Measurements from ENCODE around the gene WDR3. TPM values are rescaled to one million over a fixed set of nuclear protein-coding genes. Genes with fewer than 3 reads are reported as not detected.

Gene WDR3
- polyA plus RNA-seq, 3 donors: 4.3 to 13.0 (median 8.0) TPM

DNA sequence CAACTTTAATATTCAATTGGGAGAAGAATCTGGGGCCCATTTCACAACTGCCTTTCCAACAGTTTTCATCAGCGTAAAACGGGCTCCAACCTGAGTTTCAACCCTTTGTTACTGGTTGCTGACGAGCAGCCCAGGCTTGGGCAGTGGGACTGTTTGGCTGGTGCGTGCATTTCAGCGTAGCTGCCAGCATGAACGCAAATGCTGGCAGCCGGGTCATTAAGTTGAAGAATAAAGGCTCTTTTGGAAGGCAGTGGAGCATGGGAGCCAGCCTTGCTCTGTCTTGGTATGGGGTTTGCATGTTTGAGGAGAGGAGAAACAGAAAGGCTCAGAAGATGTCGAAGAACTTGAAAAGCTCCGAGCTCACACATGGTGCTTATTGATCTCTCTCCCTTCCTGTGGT lies 40.7 kb downstream of the WDR3 start:
- H3K4me1 Mint-ChIP-seq: peaks cover 13% of the 10 kb centered on the region
- no peak overlapping the region for H3K27ac ChIP-seq (ENCODE audit: low read depth in 1 of 2, low read length in 2 of 2)
- peak overlapping the region in 1 of 7 donors; percentile 74 for H3K27ac Mint-ChIP-seq
- H3K4me3 Mint-ChIP-seq: no peak overlapping the region
- H3K36me3 Mint-ChIP-seq: peaks cover 0 to 2% of the 10 kb centered on the region in 2 donors
- no peak overlapping the region for H2AFZ ChIP-seq (ENCODE audit: insufficient read depth, low read depth, low read length, poor library complexity, severe bottlenecking)
- H3K27me3 Mint-ChIP-seq (ENCODE audit: low read depth in 3 of 3): peaks cover 1 to 8% (median 4%) of the 10 kb centered on the region in 3 donors
- H3K9ac ChIP-seq (ENCODE audit: insufficient read depth, low read length, poor library complexity, severe bottlenecking): no peak overlapping the region
- H3K4me3 ChIP-seq (replicated peaks in 1 of 3; ENCODE audit: low read depth in 2 of 3, low read length in 3 of 3): no peak overlapping the region
- H4K20me1 ChIP-seq (ENCODE audit: insufficient read depth, low read length): no peaks in the 10 kb centered on the region
- 96% methylated on average over 7 of the region's 9 CpGs for WGBS (ENCODE audit: insufficient coverage)
- TF ChIP-seq, protein P1, sequence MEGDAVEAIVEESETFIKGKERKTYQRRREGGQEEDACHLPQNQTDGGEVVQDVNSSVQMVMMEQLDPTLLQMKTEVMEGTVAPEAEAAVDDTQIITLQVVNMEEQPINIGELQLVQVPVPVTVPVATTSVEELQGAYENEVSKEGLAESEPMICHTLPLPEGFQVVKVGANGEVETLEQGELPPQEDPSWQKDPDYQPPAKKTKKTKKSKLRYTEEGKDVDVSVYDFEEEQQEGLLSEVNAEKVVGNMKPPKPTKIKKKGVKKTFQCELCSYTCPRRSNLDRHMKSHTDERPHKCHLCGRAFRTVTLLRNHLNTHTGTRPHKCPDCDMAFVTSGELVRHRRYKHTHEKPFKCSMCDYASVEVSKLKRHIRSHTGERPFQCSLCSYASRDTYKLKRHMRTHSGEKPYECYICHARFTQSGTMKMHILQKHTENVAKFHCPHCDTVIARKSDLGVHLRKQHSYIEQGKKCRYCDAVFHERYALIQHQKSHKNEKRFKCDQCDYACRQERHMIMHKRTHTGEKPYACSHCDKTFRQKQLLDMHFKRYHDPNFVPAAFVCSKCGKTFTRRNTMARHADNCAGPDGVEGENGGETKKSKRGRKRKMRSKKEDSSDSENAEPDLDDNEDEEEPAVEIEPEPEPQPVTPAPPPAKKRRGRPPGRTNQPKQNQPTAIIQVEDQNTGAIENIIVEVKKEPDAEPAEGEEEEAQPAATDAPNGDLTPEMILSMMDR (IDR thresholded peaks at IDR 0.05): no peak
- no peaks in the 10 kb centered on the region for H3K36me3 ChIP-seq (replicated peaks in 1 of 2; ENCODE audit: control insufficient read depth in 1 of 2, insufficient read depth in 2 of 2, low read length in 2 of 2)
- H3K9me3 Mint-ChIP-seq: peaks cover 0 to 2% (median 0%) of the 10 kb centered on the region in 7 donors
- H3K27me3 ChIP-seq (ENCODE audit: control insufficient read depth in 2 of 2, insufficient read depth in 2 of 2, low read length in 2 of 2): no peaks in the 10 kb centered on the region
- no peak for DNase-seq
- H3K79me2 ChIP-seq (ENCODE audit: insufficient read depth, low read length): no peaks in the 10 kb centered on the region
- H3K4me1 ChIP-seq (ENCODE audit: control insufficient read depth in 1 of 2, insufficient read depth in 2 of 2, low read length in 2 of 2): peaks cover 0 to 5% of the 10 kb centered on the region in 2 donors
- no peaks in the 10 kb centered on the region for H3K9me3 ChIP-seq (replicated peaks in 1 of 2; ENCODE audit: control insufficient read depth in 1 of 2, insufficient read depth in 1 of 2, low read length in 2 of 2)
- H3K4me2 ChIP-seq (replicated peaks; ENCODE audit: extremely low read depth, low read length, poor library complexity, severe bottlenecking): no peak overlapping the region
- intact Hi-C loops (cut with micrococcal nuclease): no loop called here

DNA sequence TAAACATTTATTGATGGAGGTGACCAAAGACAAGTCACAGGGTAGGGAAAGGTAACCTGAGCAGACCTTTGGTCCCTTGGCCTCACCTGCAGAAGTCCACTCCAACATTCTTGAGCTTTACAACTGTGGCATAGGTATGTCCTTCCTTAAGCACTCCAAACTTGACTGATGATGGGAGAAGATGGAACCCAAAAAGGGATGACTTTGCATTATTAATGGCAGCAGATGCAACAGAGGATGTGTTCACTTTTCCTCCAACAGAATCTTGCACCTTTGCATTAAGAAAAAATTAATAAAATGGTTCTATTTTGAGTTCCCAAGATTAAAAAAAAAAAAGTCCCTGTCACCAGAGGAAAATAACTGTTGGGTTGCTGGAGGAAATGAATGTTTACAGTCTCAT lies 42.2 kb downstream of the WDR3 start:
- TF ChIP-seq, protein P1 (IDR thresholded peaks at IDR 0.05): no peak
- Histone ChIP-seq H4K20me1 (ENCODE audit: insufficient read depth, low read length) (no peaks in the 10 kb centered on the region), H3K27ac (ENCODE audit: low read depth in 1 of 2, low read length in 2 of 2) (no peak overlapping the region), H3K36me3 (replicated peaks in 1 of 2; ENCODE audit: control insufficient read depth in 1 of 2, insufficient read depth in 2 of 2, low read length in 2 of 2) (no peaks in the 10 kb centered on the region), H3K9me3 (replicated peaks in 1 of 2; ENCODE audit: control insufficient read depth in 1 of 2, insufficient read depth in 1 of 2, low read length in 2 of 2) (no peaks in the 10 kb centered on the region), H3K9ac (ENCODE audit: insufficient read depth, low read length, poor library complexity, severe bottlenecking) (no peak overlapping the region), H3K79me2 (ENCODE audit: insufficient read depth, low read length) (no peaks in the 10 kb centered on the region), H3K4me3 (replicated peaks in 1 of 3; ENCODE audit: low read depth in 2 of 3, low read length in 3 of 3) (no peak overlapping the region), H2AFZ (ENCODE audit: insufficient read depth, low read depth, low read length, poor library complexity, severe bottlenecking) (no peak overlapping the region), H3K4me2 (replicated peaks; ENCODE audit: extremely low read depth, low read length, poor library complexity, severe bottlenecking) (no peak overlapping the region), H3K27me3 (ENCODE audit: control insufficient read depth in 2 of 2, insufficient read depth in 2 of 2, low read length in 2 of 2) (no peaks in the 10 kb centered on the region), H3K4me1 (ENCODE audit: control insufficient read depth in 1 of 2, insufficient read depth in 2 of 2, low read length in 2 of 2) (peaks cover 0 to 5% of the 10 kb centered on the region in 2 donors)
- Mint-ChIP-seq H3K9me3 (peaks cover 0 to 2% (median 0%) of the 10 kb centered on the region in 7 donors), H3K27me3 (ENCODE audit: low read depth in 3 of 3) (peaks cover 1 to 8% (median 4%) of the 10 kb centered on the region in 3 donors), H3K4me3 (no peak overlapping the region), H3K36me3 (no peaks in the 10 kb centered on the region), H3K4me1 (peaks cover 13% of the 10 kb centered on the region), H3K27ac (no peak overlapping the region)
- intact Hi-C loops (cut with micrococcal nuclease): no loop called here
- no peak for DNase-seq
